HepG2 (cell line): Measurements from ENCODE around the gene SSTR5. TPM values are rescaled to one million over a fixed set of nuclear protein-coding genes. Genes with fewer than 3 reads are reported as not detected.
A peak's percentile ranks its signal among the peaks of the same experiment; 100 is the strongest.

ENCODE experiments used
- FIP1L1 ChIP-seq: fragments of 200-400 bp; formaldehyde crosslinking; IDR thresholded peaks from 2 replicates; pipeline ENCODE4 v1.6.1; 2018; ENCODE audit warnings: low read depth, mild to moderate bottlenecking, low read length, moderate library complexity, borderline replicate concordance; ENCODE audit not compliant: insufficient read depth
- GABPA ChIP-seq, 2 experiments: IDR thresholded peaks; 2 replicates each; pipeline ENCODE4 v1.6.1; 2011 to 2016; ENCODE audit warnings: low read depth in 2 of 2, low read length in 1 of 2, missing biosample characterization in 1 of 2, missing genetic modification characterization in 1 of 2
- GFI1 ChIP-seq: sonication (generic); formaldehyde crosslinking; IDR thresholded peaks from 2 replicates; pipeline ENCODE4 v1.5.0; 2020; ENCODE audit warnings: missing genetic modification reagents, mild to moderate bottlenecking, borderline replicate concordance
- HMG20B ChIP-seq: conservative IDR thresholded peaks from 2 replicates; pipeline ENCODE4 v1.6.1; 2016; ENCODE audit warnings: missing genetic modification reagents, missing compliant biosample characterization
- HNF4G ChIP-seq, 2 experiments: sonication (generic) in 1 of 2; formaldehyde crosslinking in 1 of 2; IDR thresholded peaks; 2 replicates each; pipeline versions ENCODE4 v1.4.0 to v1.6.1; 2011 to 2020; ENCODE audit warnings: borderline replicate concordance in 2 of 2, low read depth in 2 of 2, mild to moderate bottlenecking in 2 of 2, low read length in 1 of 2, missing genetic modification reagents in 1 of 2, moderate library complexity in 1 of 2
- HOXD1 ChIP-seq: sonication (generic); formaldehyde crosslinking; IDR thresholded peaks from 2 replicates; pipeline ENCODE4 v1.5.0; 2020; ENCODE audit warnings: missing genetic modification reagents
- MLXIP ChIP-seq: sonication (generic); formaldehyde crosslinking; IDR thresholded peaks from 2 replicates; pipeline ENCODE4 v1.9.0; 2021; ENCODE audit warnings: missing genetic modification reagents, borderline replicate concordance
- PAXIP1 ChIP-seq: sonication (generic); formaldehyde crosslinking; conservative IDR thresholded peaks from 2 replicates; pipeline ENCODE4 v1.4.0; 2020; ENCODE audit warnings: mild to moderate bottlenecking, missing genetic modification reagents, moderate library complexity
- PRDM15 ChIP-seq: sonication (generic); formaldehyde crosslinking; IDR thresholded peaks from 2 replicates; pipeline ENCODE4 v1.4.0; 2020; ENCODE audit warnings: missing genetic modification reagents
- STAT5B ChIP-seq: sonication (generic); formaldehyde crosslinking; IDR thresholded peaks from 2 replicates; pipeline ENCODE4 v1.4.0; 2020; ENCODE audit warnings: missing genetic modification reagents
- TEF ChIP-seq: sonication (generic); formaldehyde crosslinking; IDR thresholded peaks from 2 replicates; pipeline ENCODE4 v1.5.0; 2020; ENCODE audit warnings: missing genetic modification reagents
- THAP7 ChIP-seq: sonication (generic); formaldehyde crosslinking; IDR thresholded peaks from 2 replicates; pipeline ENCODE4 v1.8.1; 2023; ENCODE audit warnings: mild to moderate bottlenecking, missing genetic modification reagents
- ZC3H4 ChIP-seq: sonication (generic); formaldehyde crosslinking; IDR thresholded peaks from 2 replicates; pipeline ENCODE4 v1.4.0; 2020; ENCODE audit warnings: missing genetic modification reagents, borderline replicate concordance
- ZNF607 ChIP-seq: sonication (generic); formaldehyde crosslinking; IDR thresholded peaks from 2 replicates; pipeline ENCODE4 v1.5.1; 2020; ENCODE audit warnings: missing genetic modification reagents, mild to moderate bottlenecking, borderline replicate concordance
- ZNF670 ChIP-seq: sonication (generic); formaldehyde crosslinking; IDR thresholded peaks from 2 replicates; pipeline ENCODE4 v1.8.0; 2022; ENCODE audit warnings: mild to moderate bottlenecking, missing genetic modification reagents, borderline replicate concordance
- polyA plus RNA-seq, 8 experiments: library from polyadenylated mRNA; depleted of rRNA in 3 of 8; stranded (reverse) in 7 of 8; unstranded in 1 of 8; fragments of >200 nt; fragmentation: Illumina TruSeq in 4 of 8; extraction: Trizol in 4 of 8; gene quantifications; 2 replicates each; pipeline versions ENCODE4 v1.2.1 to v1.2.3, GENCODE V29; 2011 to 2016; ENCODE audit warnings: low read depth in 4 of 8, missing spikeins in 1 of 8, mixed read lengths in 1 of 8; ENCODE audit not compliant: insufficient read depth in 1 of 8
- total RNA-seq, 5 experiments: library from RNA; depleted of rRNA; stranded (reverse); fragments of >200 nt; fragmentation: Illumina TruSeq; extraction: Trizol; gene quantifications; 2 replicates each; pipeline ENCODE4 v1.2.3, GENCODE V29; 2016; ENCODE audit warnings: low read depth in 1 of 5

The SSTR5 gene
- total and polyA plus RNA-seq, 2 of the 13 experiments (the other 11 are each of a cell fraction or from before 2014, with no cell fraction given) = 0.20 to 0.49 TPM

GRCh38 chr16:1076801-1077576 is 4.4 kb downstream of the SSTR5 start (continued):
- TF ChIP-seq HNF4G (IDR thresholded peaks at IDR 0.05; ENCODE audit: borderline replicate concordance, low read depth, low read length) (no peak), HNF4G (CRISPR knock-in tag; IDR thresholded peaks at IDR 0.05; ENCODE audit: borderline replicate concordance, low read depth) (no peak), ZC3H4 (no peak), THAP7 (no peak), ZNF607 (no peak; the same call in 1 of the 2 replicates), STAT5B (CRISPR knock-in tag) (no peak), GABPA (IDR thresholded peaks at IDR 0.05; ENCODE audit: low read depth, low read length) (no peak), GABPA (CRISPR knock-in tag; IDR thresholded peaks at IDR 0.05; ENCODE audit: low read depth) (peak; percentile 52; the same call in 1 of the 2 replicates), FIP1L1 (no peak), GFI1 (CRISPR knock-in tag) (0 out of 2 replicates have a peak, but pooled peaks have one; percentile 79), PRDM15 (CRISPR knock-in tag) (no peak), HMG20B (CRISPR knock-in tag) (0 out of 2 replicates have a peak, but pooled peaks have one; percentile 31), TEF (CRISPR knock-in tag) (no peak), PAXIP1 (peak; percentile 83), HOXD1 (CRISPR knock-in tag) (no peak), ZNF670 (CRISPR knock-in tag) (no peak), MLXIP (CRISPR knock-in tag) (no peak)
